NOMO-1 (cell line): ENCODE measurements around the gene EDDM13.
"Not testable (repeated sequence)": the region's sequence is repeated elsewhere in the genome, so short reads cannot be mapped to it uniquely, and the experiment has no call there.

Experiments
- DNase-seq, 2 experiments: peaks; one replicate each; lab custom pipeline; 2025; ENCODE audit not compliant: unreplicated experiment in 2 of 2; lab: John Stamatoyannopoulos, UW

EDDM13 gene

GRCh38 chr19:56319991-56320390, 47.4 kb downstream of the EDDM13 start:
- DNase-seq, result peak; percentile 76 to 94

- no peak for DNase-seq
These were observed 48.9 kb downstream of the EDDM13 start for GRCh38 chr19:56321254-56321988.

GRCh38 chr19:56321989-56322440, 49.5 kb downstream of the EDDM13 start:
- peak; percentile 57 to 88 for DNase-seq

GRCh38 chr19:56324436-56324835, 51.9 kb downstream of the EDDM13 start:
- DNase-seq, result peak in 1 of 2 experiments; percentile 22

DNA sequence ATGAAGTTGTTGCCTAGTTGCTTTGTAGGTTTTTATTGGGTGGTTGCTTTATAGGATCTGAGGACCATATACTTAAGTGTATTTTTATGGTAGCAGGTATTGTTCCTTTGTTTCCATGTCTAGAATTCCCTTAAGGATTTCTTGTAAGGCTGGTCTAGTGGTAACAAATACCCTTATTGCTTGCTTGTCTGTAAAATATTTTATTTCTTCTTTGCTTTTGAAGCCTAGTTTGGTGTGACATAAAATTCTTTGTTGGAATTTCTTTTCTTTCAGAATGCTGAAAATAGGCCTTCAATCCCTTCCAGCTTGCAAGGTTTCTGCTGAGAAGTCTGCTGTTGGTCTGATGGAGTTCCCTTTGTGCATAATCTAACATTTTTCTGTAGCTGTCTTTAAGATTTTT, 60.1 kb downstream of the EDDM13 start:
- no peak for DNase-seq

DNA sequence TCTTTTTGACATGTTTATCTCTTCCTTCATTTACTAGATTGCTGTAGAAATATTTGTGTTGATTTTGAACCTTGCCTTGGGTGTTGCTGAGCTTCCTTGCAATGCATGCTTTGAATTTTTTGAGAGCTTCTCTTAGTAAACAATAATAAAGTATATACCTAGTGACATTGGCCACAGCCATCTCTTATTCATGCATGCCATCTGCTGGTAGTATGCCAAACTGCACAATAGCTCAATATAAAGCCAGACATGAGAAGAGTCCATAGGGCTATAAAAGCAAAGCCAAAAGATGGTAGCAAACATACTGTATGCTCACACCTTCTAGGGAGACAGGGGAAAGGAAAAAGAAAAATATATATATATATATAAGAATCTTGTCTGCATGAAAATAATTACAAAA, 61.0 kb downstream of the EDDM13 start:
- peak; percentile 39 to 76 for DNase-seq

DNA sequence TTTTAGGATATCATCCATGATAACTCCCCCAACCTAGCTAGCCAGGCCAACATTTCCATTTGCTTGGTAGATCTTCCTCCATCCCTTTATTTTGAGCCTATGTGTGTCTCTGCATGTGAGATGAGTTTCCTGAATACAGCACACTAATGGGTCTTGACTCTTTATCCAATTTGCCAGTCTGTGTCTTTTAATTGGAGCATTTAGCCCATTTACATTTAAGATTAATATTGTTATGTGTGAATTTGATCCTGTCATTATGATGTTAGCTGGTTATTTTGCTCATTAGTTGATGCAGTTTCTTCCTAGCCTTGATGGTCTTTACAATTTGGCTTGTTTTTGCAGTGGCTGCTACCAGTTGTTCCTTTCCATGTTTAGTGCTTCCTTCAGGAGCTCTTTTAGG, 62.8 kb downstream of the EDDM13 start:
- not testable (repeated sequence) for DNase-seq

- not testable (repeated sequence) for DNase-seq
These were observed 64.5 kb downstream of the EDDM13 start for GRCh38 chr19:56337077-56337476.

DNA sequence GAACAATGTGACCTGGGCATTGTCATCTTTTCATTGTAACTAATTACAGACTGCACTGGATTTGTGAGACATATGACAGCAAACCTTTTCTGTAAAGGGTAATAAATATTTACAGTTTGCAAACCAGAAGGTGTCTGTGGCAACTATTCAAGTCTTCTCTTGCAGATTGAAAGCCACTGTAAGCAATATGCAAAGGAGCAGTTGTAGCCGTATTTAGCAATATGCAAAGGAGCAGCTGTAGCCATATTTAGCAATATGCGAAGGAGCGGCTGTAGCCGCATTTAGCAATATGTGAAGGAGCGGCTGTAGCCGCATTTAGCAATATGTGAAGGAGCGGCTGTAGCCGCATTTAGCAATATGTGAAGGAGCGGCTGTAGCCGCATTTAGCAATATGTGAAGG, 66.5 kb downstream of the EDDM13 start:
- DNase-seq, result not testable (repeated sequence)

DNA sequence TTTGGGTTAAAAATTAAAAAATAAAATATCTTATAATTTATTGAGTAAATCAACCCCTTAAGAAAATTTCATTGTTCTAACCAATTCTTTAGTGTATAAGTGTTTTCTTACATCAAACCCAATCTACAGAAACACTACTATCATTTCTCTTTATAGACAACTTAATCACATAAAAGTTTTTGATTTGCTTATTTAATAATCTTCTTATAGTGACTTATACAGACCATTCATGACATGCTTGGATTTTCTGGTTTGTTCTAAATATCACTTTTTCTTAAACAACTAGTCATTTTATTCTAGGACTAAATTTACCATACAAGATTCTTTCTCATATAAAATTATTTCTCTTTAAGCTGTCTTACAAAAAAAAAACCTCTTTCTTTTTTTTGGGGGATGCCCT, 69.4 kb downstream of the EDDM13 start:
- no peak for DNase-seq

DNA sequence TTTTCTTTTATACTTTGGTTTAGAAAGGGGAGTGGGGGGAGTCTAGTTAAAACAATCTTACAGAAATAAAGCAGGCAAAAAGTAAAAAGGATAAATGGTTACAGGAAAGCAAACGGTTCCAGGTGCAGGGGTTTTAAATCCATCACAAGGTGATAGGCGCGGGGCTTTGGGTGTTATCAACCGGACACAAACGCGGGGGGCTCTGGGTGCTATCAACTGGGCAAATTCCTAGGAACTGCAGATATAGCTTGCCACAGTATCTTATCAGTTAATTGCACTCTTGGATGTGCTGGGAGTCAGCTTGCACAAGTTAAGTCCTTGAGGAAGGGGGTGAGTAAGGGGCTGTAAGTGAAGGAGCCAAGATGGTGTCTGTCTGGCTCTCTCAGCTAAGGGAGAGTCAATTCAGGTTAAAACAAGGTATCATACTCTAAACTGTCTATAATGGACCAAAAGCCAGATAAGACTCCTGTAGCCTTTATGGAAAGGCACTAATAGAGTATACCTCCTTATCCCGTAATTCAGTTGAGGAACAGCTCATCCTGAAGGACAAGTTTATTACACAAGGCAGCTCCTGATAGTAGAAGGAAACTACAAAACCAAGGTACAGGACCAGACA, 74.7 kb downstream of the EDDM13 start:
- DNase-seq, result no peak

DNA sequence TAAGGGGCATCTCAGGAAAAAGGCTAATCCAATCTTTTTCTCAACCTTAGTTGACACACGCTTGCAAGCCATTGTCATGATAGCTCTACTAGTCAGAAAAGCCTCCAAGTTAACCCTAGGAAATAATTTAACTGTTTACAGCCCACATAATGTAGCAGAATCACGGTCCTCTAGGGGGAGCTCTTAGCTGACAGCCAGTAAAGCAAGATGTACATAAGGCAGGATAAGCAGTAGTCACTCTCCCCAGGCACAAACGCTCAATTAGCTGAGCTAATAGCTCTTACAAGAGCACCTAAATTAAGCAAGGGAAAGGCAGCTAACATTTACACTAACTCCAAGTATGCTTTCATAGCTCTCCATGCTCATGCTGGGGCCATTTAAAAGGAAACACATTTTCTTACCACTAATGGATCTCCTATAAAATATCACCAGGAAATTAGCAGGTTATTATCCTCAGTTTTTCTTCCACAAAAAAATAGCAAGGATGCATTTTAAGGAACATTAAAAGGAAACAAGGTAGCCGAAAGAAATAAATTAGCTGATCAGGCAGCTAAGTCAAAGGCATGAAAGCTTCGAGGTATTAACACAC, 75.8 kb downstream of the EDDM13 start:
- no peak for DNase-seq

GRCh38 chr19:56350416-56351045, 78.0 kb downstream of the EDDM13 start:
- peak; percentile 30 to 72 for DNase-seq

- DNase-seq, result no peak
These were observed 78.7 kb downstream of the EDDM13 start for GRCh38 chr19:56351208-56351607.

DNA sequence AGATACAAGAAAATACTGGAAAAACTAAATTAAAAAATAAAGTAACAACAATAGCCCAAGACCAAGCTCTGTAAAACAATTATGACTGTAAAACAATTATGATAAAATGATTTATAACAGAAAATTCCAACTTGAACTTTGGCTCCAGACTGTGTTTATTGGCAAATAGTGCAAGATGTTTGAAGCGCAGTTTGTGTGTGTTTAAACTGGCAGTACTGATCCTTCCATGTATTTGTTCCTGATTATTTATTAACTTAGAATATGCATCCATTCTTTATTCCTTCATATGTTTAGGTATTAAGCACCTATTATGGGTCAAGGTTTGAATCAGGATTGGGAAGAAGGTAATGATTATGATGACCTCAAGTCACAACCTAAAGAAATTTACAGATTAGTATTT, 83.0 kb downstream of the EDDM13 start:
- no peak for DNase-seq

- no peak for DNase-seq
These were observed 84.4 kb downstream of the EDDM13 start for GRCh38 chr19:56356944-56357343.
